ENCODE measurements around the gene KLHL40. TPM values are rescaled to one million over a fixed set of nuclear protein-coding genes. Genes with fewer than 3 reads are reported as not detected.

KLHL40 gene, protein sequence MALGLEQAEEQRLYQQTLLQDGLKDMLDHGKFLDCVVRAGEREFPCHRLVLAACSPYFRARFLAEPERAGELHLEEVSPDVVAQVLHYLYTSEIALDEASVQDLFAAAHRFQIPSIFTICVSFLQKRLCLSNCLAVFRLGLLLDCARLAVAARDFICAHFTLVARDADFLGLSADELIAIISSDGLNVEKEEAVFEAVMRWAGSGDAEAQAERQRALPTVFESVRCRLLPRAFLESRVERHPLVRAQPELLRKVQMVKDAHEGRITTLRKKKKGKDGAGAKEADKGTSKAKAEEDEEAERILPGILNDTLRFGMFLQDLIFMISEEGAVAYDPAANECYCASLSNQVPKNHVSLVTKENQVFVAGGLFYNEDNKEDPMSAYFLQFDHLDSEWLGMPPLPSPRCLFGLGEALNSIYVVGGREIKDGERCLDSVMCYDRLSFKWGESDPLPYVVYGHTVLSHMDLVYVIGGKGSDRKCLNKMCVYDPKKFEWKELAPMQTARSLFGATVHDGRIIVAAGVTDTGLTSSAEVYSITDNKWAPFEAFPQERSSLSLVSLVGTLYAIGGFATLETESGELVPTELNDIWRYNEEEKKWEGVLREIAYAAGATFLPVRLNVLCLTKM
- total RNA-seq, result not detected in 2 replicates
- long read RNA-seq, result 0 reads

DNA sequence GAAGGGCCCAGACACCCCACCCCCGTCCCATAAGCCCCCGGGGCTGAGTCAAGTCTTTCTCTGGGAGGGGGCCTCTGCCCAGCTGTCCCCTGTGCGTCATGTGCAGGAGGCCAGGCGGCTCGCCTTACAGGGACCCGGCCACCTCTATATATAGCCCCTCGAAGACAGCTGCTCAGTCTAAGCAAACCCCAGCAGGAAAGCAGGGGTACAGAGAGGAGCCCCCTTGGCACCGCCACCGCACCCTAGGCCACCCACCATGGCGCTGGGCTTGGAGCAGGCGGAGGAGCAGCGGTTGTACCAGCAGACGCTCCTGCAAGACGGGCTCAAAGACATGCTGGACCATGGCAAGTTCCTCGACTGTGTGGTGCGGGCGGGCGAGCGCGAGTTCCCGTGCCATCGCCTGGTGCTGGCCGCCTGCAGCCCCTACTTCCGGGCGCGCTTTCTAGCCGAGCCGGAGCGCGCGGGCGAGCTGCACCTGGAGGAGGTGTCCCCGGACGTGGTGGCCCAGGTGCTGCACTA is at the start of gene KLHL40:
Gene KLHL40, plus strand, starts transcription at position 175 of the 519 bp plus-strand sequence. Its CDS starts 82 bp downstream, at position 257.
- peaks cover 8% of the 10 kb centered on the region for H3K4me1 Mint-ChIP-seq (ENCODE audit: unreplicated experiment)
- TF ChIP-seq, protein P1, sequence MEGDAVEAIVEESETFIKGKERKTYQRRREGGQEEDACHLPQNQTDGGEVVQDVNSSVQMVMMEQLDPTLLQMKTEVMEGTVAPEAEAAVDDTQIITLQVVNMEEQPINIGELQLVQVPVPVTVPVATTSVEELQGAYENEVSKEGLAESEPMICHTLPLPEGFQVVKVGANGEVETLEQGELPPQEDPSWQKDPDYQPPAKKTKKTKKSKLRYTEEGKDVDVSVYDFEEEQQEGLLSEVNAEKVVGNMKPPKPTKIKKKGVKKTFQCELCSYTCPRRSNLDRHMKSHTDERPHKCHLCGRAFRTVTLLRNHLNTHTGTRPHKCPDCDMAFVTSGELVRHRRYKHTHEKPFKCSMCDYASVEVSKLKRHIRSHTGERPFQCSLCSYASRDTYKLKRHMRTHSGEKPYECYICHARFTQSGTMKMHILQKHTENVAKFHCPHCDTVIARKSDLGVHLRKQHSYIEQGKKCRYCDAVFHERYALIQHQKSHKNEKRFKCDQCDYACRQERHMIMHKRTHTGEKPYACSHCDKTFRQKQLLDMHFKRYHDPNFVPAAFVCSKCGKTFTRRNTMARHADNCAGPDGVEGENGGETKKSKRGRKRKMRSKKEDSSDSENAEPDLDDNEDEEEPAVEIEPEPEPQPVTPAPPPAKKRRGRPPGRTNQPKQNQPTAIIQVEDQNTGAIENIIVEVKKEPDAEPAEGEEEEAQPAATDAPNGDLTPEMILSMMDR (IDR thresholded peaks at IDR 0.05), result no peak
- peaks cover 29% of the 10 kb centered on the region for H3K27me3 Mint-ChIP-seq (ENCODE audit: unreplicated experiment)
- no peak within 1 kb of the TSS for H3K27ac Mint-ChIP-seq (ENCODE audit: unreplicated experiment)
- no peaks in the 10 kb centered on the region for H3K9me3 Mint-ChIP-seq (ENCODE audit: unreplicated experiment)
- H3K36me3 Mint-ChIP-seq (ENCODE audit: unreplicated experiment), result no peaks in the 10 kb centered on the region
- no peak within 1 kb of the TSS for H3K4me3 Mint-ChIP-seq (ENCODE audit: unreplicated experiment)
- no peak for DNase-seq (ENCODE audit: extremely low spot score, unreplicated experiment)

DNA sequence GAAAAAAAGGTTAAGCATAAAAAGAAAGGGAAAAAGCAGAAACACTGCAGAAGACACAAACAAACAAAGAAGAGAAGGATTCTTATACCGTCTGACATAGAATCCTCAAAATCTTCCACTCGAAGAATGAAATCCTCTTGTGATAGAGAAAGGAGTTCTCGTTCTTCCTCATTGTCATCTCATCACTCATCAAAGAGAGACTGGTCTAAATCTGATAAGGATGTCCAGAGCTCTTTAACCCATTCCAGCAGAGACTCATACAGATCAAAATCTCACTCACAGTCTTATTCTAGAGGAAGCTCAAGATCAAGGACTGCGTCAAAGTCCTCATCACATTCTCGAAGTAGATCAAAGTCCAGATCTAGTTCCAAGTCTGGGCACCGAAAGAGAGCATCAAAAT is 48.3 kb upstream of the KLHL40 start:
- DNase-seq (ENCODE audit: extremely low spot score, unreplicated experiment), result no peak
- no peaks in the 10 kb centered on the region for H3K4me1 Mint-ChIP-seq (ENCODE audit: unreplicated experiment)
- TF ChIP-seq, protein P1 (IDR thresholded peaks at IDR 0.05), result no peak
- no peak overlapping the region for H3K27ac Mint-ChIP-seq (ENCODE audit: unreplicated experiment)
- H3K27me3 Mint-ChIP-seq (ENCODE audit: unreplicated experiment), result no peaks in the 10 kb centered on the region
- H3K36me3 Mint-ChIP-seq (ENCODE audit: unreplicated experiment), result peaks cover 34% of the 10 kb centered on the region
- no peak overlapping the region for H3K4me3 Mint-ChIP-seq (ENCODE audit: unreplicated experiment)
- no peaks in the 10 kb centered on the region for H3K9me3 Mint-ChIP-seq (ENCODE audit: unreplicated experiment)

DNA sequence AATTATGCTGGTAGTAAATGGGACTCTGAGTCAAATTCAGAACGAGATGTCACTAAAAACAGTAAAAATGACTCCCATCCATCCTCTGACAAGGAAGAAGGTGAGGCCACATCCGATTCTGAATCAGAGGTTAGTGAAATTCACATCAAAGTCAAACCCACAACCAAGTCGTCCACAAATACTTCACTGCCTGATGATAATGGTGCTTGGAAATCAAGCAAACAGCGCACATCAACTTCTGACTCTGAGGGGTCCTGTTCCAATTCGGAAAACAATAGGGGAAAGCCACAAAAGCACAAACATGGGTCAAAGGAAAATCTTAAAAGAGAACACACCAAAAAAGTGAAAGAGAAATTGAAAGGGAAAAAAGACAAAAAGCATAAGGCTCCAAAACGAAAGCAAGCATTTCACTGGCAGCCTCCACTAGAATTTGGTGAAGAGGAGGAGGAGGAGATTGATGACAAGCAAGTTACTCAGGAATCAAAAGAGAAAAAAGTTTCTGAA is 46.9 kb upstream of the KLHL40 start:
- no peaks in the 10 kb centered on the region for H3K4me1 Mint-ChIP-seq (ENCODE audit: unreplicated experiment)
- no peak for DNase-seq (ENCODE audit: extremely low spot score, unreplicated experiment)
- TF ChIP-seq, protein P1 (IDR thresholded peaks at IDR 0.05), result no peak
- H3K27me3 Mint-ChIP-seq (ENCODE audit: unreplicated experiment), result no peaks in the 10 kb centered on the region
- H3K9me3 Mint-ChIP-seq (ENCODE audit: unreplicated experiment), result no peaks in the 10 kb centered on the region
- no peak overlapping the region for H3K27ac Mint-ChIP-seq (ENCODE audit: unreplicated experiment)
- peaks cover 37% of the 10 kb centered on the region for H3K36me3 Mint-ChIP-seq (ENCODE audit: unreplicated experiment)
- no peak overlapping the region for H3K4me3 Mint-ChIP-seq (ENCODE audit: unreplicated experiment)

DNA sequence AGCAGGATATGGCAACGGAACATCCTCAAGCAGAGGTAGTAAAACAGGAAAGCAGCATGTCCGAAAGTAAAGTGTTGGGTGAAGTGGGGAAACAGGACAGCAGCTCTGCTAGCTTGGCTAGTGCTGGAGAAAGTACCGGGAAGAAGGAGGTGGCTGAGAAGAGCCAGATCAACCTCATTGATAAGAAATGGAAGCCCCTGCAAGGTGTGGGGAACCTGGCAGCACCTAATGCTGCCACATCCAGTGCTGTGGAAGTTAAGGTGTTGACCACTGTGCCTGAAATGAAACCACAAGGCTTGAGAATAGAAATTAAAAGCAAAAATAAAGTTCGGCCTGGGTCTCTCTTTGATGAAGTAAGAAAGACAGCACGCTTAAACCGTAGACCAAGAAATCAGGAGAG is 46.1 kb upstream of the KLHL40 start:
- Mint-ChIP-seq H3K4me3 (ENCODE audit: unreplicated experiment) (no peak overlapping the region), H3K36me3 (ENCODE audit: unreplicated experiment) (peaks cover 33% of the 10 kb centered on the region), H3K9me3 (ENCODE audit: unreplicated experiment) (no peaks in the 10 kb centered on the region), H3K27me3 (ENCODE audit: unreplicated experiment) (no peaks in the 10 kb centered on the region), H3K27ac (ENCODE audit: unreplicated experiment) (no peak overlapping the region), H3K4me1 (ENCODE audit: unreplicated experiment) (no peaks in the 10 kb centered on the region)
- DNase-seq (ENCODE audit: extremely low spot score, unreplicated experiment), result no peak
- TF ChIP-seq, protein P1 (IDR thresholded peaks at IDR 0.05), result no peak

DNA sequence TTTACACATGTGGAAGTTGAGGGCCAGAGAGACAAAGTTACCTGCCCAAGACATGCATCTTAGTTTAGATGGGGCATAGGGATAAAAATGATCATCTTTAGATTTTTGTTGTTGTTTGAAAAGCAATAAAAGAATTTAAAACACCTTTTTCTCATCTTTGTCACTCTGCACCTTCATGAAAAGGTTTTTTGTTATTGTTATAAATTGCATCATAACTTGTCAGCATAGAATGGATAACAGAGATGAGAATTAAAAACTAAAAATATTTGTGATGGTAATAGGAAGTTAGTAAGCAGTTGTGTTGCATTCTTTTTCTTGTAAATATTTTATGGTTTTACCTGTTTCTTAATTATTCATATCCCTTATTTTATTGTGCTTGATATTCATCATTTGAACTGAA is 45.2 kb upstream of the KLHL40 start:
- no peaks in the 10 kb centered on the region for H3K27me3 Mint-ChIP-seq (ENCODE audit: unreplicated experiment)
- H3K9me3 Mint-ChIP-seq (ENCODE audit: unreplicated experiment), result no peaks in the 10 kb centered on the region
- TF ChIP-seq, protein P1 (IDR thresholded peaks at IDR 0.05), result no peak
- no peaks in the 10 kb centered on the region for H3K4me1 Mint-ChIP-seq (ENCODE audit: unreplicated experiment)
- H3K36me3 Mint-ChIP-seq (ENCODE audit: unreplicated experiment), result peaks cover 36% of the 10 kb centered on the region
- H3K4me3 Mint-ChIP-seq (ENCODE audit: unreplicated experiment), result no peak overlapping the region
- DNase-seq (ENCODE audit: extremely low spot score, unreplicated experiment), result no peak
- H3K27ac Mint-ChIP-seq (ENCODE audit: unreplicated experiment), result no peak overlapping the region
